Loucy (cell line): ENCODE data around the gene ZNF598.

Source experiments
- H2AFZ ChIP-seq: fragments of 200-600 bp; sonication (generic); 2 replicates; pipeline ENCODE4 v1.6.0; 2016; ENCODE audit warnings: antibody characterized with exemption, mild to moderate bottlenecking, low read length, moderate library complexity
- H3F3A ChIP-seq: fragments of 200-600 bp; 2 replicates; pipeline ENCODE4 v1.6.0; 2016; ENCODE audit warnings: antibody characterized with exemption, low read depth, mild to moderate bottlenecking
- H3K27me3 ChIP-seq: fragments of 200-600 bp; sonication (generic); 2 replicates; pipeline ENCODE4 v1.6.1; 2014; ENCODE audit warnings: low read length, mild to moderate bottlenecking; ENCODE audit not compliant: insufficient read depth, poor library complexity, severe bottlenecking
- H3K36me3 ChIP-seq: fragments of 200-600 bp; sonication (generic); 2 replicates; pipeline ENCODE4 v1.6.1; 2016; ENCODE audit warnings: low read length; ENCODE audit not compliant: insufficient read depth
- H3K4me1 ChIP-seq: fragments of 200-600 bp; sonication (generic); 2 replicates; pipeline ENCODE4 v1.5.1; 2014; ENCODE audit warnings: low read length, mild to moderate bottlenecking; ENCODE audit not compliant: insufficient read depth, poor library complexity, severe bottlenecking
- H3K4me2 ChIP-seq: fragments of 200-600 bp; sonication (generic); 2 replicates; pipeline ENCODE4 v1.6.0; 2014; ENCODE audit warnings: antibody characterized with exemption, low read length, low read depth, mild to moderate bottlenecking; ENCODE audit not compliant: poor library complexity, severe bottlenecking
- H3K4me3 ChIP-seq: fragments of 200-600 bp; sonication (generic); 2 replicates; pipeline ENCODE4 v1.5.1; 2014; ENCODE audit warnings: low read length, mild to moderate bottlenecking, mixed read lengths; ENCODE audit not compliant: poor library complexity, severe bottlenecking
- H3K79me2 ChIP-seq: fragments of 200-600 bp; sonication (generic); 2 replicates; pipeline ENCODE4 v1.6.1; 2014; ENCODE audit warnings: low read length; ENCODE audit not compliant: insufficient read depth
- H3K9ac ChIP-seq: fragments of 200-600 bp; sonication (generic); 2 replicates; pipeline ENCODE4 v1.6.0; 2014; ENCODE audit warnings: mild to moderate bottlenecking, low read depth, low read length, moderate library complexity; ENCODE audit not compliant: poor library complexity, severe bottlenecking
- H3K9me2 ChIP-seq: fragments of 200-600 bp; sonication (generic); replicated peaks from 2 replicates; pipeline ENCODE4 v1.6.1; 2016; ENCODE audit warnings: low read depth, low read length, mixed read lengths
- H3K9me3 ChIP-seq: fragments of 200-600 bp; sonication (generic); 2 replicates; pipeline ENCODE4 v1.6.1; 2014; ENCODE audit warnings: mild to moderate bottlenecking, antibody characterized with exemption, low read length, low read depth; ENCODE audit not compliant: insufficient read depth
- H4K20me1 ChIP-seq: fragments of 200-600 bp; sonication (generic); 2 replicates; pipeline ENCODE4 v1.6.0; 2014; ENCODE audit warnings: antibody characterized with exemption, low read length, mild to moderate bottlenecking; ENCODE audit not compliant: insufficient read depth, poor library complexity, severe bottlenecking
- EZH2phosphoT487 ChIP-seq: fragments of 200-600 bp; IDR thresholded peaks from 2 replicates; pipeline ENCODE4 v1.6.1; 2018; ENCODE audit warnings: antibody characterized with exemption, mild to moderate bottlenecking, moderate library complexity, borderline replicate concordance
- TF ChIP-seq, protein P1 (sequence below): fragments of 200-600 bp; sonication (generic); conservative IDR thresholded peaks from 2 replicates; pipeline ENCODE4 v1.5.1; 2014; ENCODE audit warnings: mild to moderate bottlenecking, antibody characterized with exemption, low read length

Gene ZNF598

DNA sequence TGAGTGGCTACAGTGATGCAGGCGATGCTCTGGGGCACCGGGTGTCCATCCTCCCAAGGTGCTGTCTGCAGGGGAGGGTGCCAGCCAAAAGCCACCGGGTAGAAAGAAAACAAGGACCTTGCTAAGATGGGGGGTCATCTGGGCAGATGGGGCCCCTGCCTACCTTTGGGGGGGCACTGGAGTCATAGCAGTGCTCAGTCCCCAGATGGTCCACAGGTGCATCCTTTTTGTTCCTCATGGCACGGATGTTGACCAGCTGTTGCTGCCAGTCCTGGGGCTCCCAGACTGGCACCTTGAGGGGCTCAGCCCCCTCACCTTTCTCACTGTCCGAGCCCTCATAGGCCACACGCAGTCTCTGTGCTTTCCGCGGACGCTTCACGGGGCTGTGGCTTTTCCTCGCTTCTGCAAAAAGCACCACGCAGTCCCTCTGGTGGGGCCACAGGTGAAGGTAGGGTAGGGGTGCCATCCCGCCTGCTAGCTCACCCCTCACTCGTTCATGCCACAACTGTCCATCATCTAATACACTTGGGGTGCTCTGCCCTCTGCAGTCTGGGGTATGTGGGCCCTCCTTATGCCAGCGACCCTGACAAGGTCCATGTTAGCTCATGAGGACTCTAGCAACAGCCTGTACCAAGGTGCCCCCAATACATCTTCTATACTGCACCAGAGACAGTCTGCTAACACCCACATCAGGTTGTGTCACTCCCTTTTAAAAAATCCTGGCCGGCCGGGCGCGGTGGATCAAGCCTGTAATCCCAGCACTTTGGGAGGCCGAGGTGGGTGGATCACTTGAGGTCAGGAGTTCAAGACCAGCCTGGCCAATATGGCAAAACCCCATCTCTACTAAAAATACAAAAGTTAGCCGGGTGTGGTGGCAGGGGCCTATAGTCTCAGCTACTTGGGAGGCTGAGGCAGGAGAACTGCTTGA is 36.6 kb upstream of the ZNF598 start:
- no peak for TF ChIP-seq EZH2phosphoT487
- TF ChIP-seq, protein P1, sequence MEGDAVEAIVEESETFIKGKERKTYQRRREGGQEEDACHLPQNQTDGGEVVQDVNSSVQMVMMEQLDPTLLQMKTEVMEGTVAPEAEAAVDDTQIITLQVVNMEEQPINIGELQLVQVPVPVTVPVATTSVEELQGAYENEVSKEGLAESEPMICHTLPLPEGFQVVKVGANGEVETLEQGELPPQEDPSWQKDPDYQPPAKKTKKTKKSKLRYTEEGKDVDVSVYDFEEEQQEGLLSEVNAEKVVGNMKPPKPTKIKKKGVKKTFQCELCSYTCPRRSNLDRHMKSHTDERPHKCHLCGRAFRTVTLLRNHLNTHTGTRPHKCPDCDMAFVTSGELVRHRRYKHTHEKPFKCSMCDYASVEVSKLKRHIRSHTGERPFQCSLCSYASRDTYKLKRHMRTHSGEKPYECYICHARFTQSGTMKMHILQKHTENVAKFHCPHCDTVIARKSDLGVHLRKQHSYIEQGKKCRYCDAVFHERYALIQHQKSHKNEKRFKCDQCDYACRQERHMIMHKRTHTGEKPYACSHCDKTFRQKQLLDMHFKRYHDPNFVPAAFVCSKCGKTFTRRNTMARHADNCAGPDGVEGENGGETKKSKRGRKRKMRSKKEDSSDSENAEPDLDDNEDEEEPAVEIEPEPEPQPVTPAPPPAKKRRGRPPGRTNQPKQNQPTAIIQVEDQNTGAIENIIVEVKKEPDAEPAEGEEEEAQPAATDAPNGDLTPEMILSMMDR = no peak
- no peaks in the 10 kb centered on the region for H4K20me1 ChIP-seq
- H2AFZ ChIP-seq = no peak overlapping the region
- H3K9me3 ChIP-seq = no peaks in the 10 kb centered on the region
- H3K36me3 ChIP-seq = no peaks in the 10 kb centered on the region
- no peaks in the 10 kb centered on the region for H3F3A ChIP-seq
- H3K4me3 ChIP-seq = peak overlapping the region; percentile 84
- no peaks in the 10 kb centered on the region for H3K9me2 ChIP-seq
- H3K79me2 ChIP-seq = peaks cover 13% of the 10 kb centered on the region; the same call in 1 of the 2 replicates
- H3K4me1 ChIP-seq = peaks cover 4% of the 10 kb centered on the region
- no peaks in the 10 kb centered on the region for H3K27me3 ChIP-seq
- H3K4me2 ChIP-seq = peak overlapping the region; percentile 87
- peak overlapping the region; percentile 78 for H3K9ac ChIP-seq

- Histone ChIP-seq H3K9me3 (no peaks in the 10 kb centered on the region), H3K9ac (no peak overlapping the region), H3K36me3 (no peaks in the 10 kb centered on the region), H3K79me2 (peaks cover 13% of the 10 kb centered on the region; the same call in 1 of the 2 replicates), H3F3A (no peaks in the 10 kb centered on the region), H3K4me1 (peaks cover 4% of the 10 kb centered on the region), H3K4me2 (no peak overlapping the region), H2AFZ (no peak overlapping the region), H4K20me1 (no peaks in the 10 kb centered on the region), H3K9me2 (no peaks in the 10 kb centered on the region), H3K4me3 (no peak overlapping the region), H3K27me3 (no peaks in the 10 kb centered on the region)
- TF ChIP-seq, protein P1 = no peak
- TF ChIP-seq EZH2phosphoT487 = no peak
Observed at GRCh38 chr16:2044541-2044940, 34.9 kb upstream of the ZNF598 start.

- Histone ChIP-seq H3K9ac (no peak overlapping the region), H3K4me3 (no peak overlapping the region), H3K9me3 (no peaks in the 10 kb centered on the region), H3K36me3 (no peaks in the 10 kb centered on the region), H3K79me2 (peaks cover 13% of the 10 kb centered on the region; the same call in 1 of the 2 replicates), H3K27me3 (no peaks in the 10 kb centered on the region), H3K9me2 (no peaks in the 10 kb centered on the region), H3K4me2 (no peak overlapping the region), H4K20me1 (no peaks in the 10 kb centered on the region), H3F3A (no peaks in the 10 kb centered on the region), H3K4me1 (peaks cover 4% of the 10 kb centered on the region), H2AFZ (no peak overlapping the region)
- TF ChIP-seq EZH2phosphoT487 = no peak
- TF ChIP-seq, protein P1 = no peak
Observed at GRCh38 chr16:2043667-2044451, 34.2 kb upstream of the ZNF598 start.
